HCT116 (cell line): ENCODE data around the gene TMEM238L. TPM values are rescaled to one million over a fixed set of nuclear protein-coding genes. Genes with fewer than 3 reads are reported as not detected.
"Not testable (repeated sequence)": the region's sequence is repeated elsewhere in the genome, so short reads cannot be mapped to it uniquely, and the experiment has no call there.

Experiments used
- ATAC-seq: fragments of 200-7000 bp; cut with Tn5 transposase; 2 replicates; pipeline ENCODE4 v1.9.1; 2020; ENCODE audit warnings: mild to moderate bottlenecking, moderate library complexity
- BruUV-seq: library from RNA; stranded (reverse); fragments of 400-500 nt; replicated peaks from 2 replicates; lab custom pipeline; 2021; lab: Mats Ljungman, UMichigan
- CTCF ChIA-PET: fragments of 300-600 bp; sonication (Branson Sonifier 250); formaldehyde crosslinking; loops from one replicate; lab custom pipeline; 2021; ENCODE audit warnings: antibody characterized with exemption; lab: Charles Lee
- POLR2A ChIA-PET: fragments of 300-600, 350-600 bp; sonication (Branson Sonifier 250); formaldehyde crosslinking; loops from one replicate; lab custom pipeline; 2021; ENCODE audit warnings: antibody characterized with exemption; lab: Charles Lee
- RAD21 ChIA-PET, 2 experiments: fragments of 300-600 bp; sonication (Branson Sonifier 250); formaldehyde crosslinking; loops; one replicate each; lab custom pipeline; 2023; ENCODE audit warnings: low total read pairs in 2 of 2; ENCODE audit not compliant: uncharacterized antibody in 2 of 2, unreplicated experiment in 2 of 2, low non-redundant PET in 1 of 2; lab: Charles Lee
- DNase-seq: peaks from one replicate; pipeline ENCODE4 v3.0.0-alpha.2; 2010; ENCODE audit warnings: low read depth, low spot score
- H2AFZ ChIP-seq: fragments of 200-600 bp; shearing (Covaris generic), sonication (generic); 2 replicates; pipeline ENCODE4 v1.6.1; 2017; ENCODE audit warnings: low read depth, mixed run types, mixed read lengths, antibody characterized with exemption, low read length; ENCODE audit not compliant: poor library complexity, severe bottlenecking
- H3K27ac ChIP-seq: 2 replicates; pipeline ENCODE4 v1.5.1; 2012; ENCODE audit warnings: low read depth, low read length
- H3K27me3 ChIP-seq: fragments of 200-600 bp; sonication (generic); 2 replicates; pipeline ENCODE4 v1.6.1; 2016; ENCODE audit warnings: mixed run types, low read length, mixed read lengths; ENCODE audit not compliant: insufficient read depth
- H3K36me3 ChIP-seq, 2 experiments: fragments of 200-500 bp in 1 of 2; fragments of 200-600 bp in 1 of 2; sonication (Bioruptor generic) in 1 of 2; sonication (generic) in 1 of 2; 2 replicates each; pipeline versions ENCODE4 v1.5.1 to v1.6.1; 2014 to 2016; ENCODE audit warnings: low read length in 2 of 2, inconsistent platforms in 1 of 2, mixed read lengths in 1 of 2, mixed run types in 1 of 2; ENCODE audit not compliant: insufficient read depth in 2 of 2, control insufficient read depth in 1 of 2
- H3K4me1 ChIP-seq, 2 experiments: fragments of 200-600 bp in 1 of 2; sonication (generic) in 1 of 2; 2 replicates each; pipeline versions ENCODE4 v1.5.1 to v1.6.1; 2012 to 2017; ENCODE audit warnings: low read length in 2 of 2, inconsistent platforms in 1 of 2, mild to moderate bottlenecking in 1 of 2, mixed read lengths in 1 of 2, mixed run types in 1 of 2, moderate library complexity in 1 of 2; ENCODE audit not compliant: insufficient read depth in 2 of 2, control insufficient read depth in 1 of 2
- H3K4me2 ChIP-seq: fragments of 200-600 bp; sonication (generic); 2 replicates; pipeline ENCODE4 v1.6.1; 2017; ENCODE audit warnings: mixed run types, low read length, mixed read lengths
- H3K4me3 ChIP-seq, 2 experiments: fragments of 200-600 bp in 1 of 2; sonication (generic) in 1 of 2; replicated peaks in 1 of 2; 2 replicates each; pipeline ENCODE4 v1.5.1; 2011 to 2016; ENCODE audit warnings: low read length in 2 of 2, control low read depth in 1 of 2, low read depth in 1 of 2, mild to moderate bottlenecking in 1 of 2, mixed read lengths in 1 of 2, mixed run types in 1 of 2
- H3K79me2 ChIP-seq: fragments of 200-600 bp; sonication (generic); 2 replicates; pipeline ENCODE4 v1.6.1; 2017; ENCODE audit warnings: mild to moderate bottlenecking, mixed run types, low read length, moderate library complexity, mixed read lengths; ENCODE audit not compliant: insufficient read depth
- H3K9ac ChIP-seq: fragments of 200-600 bp; sonication (generic); 2 replicates; pipeline ENCODE4 v1.6.1; 2016; ENCODE audit warnings: low read length, mixed read lengths
- H3K9me2 ChIP-seq: fragments of 200-600 bp; sonication (generic), shearing (Covaris generic); 2 replicates; pipeline ENCODE4 v1.6.1; 2017; ENCODE audit warnings: mixed run types, mild to moderate bottlenecking, moderate library complexity; ENCODE audit not compliant: insufficient read depth
- H3K9me3 ChIP-seq, 2 experiments: fragments of 200-500 bp in 1 of 2; fragments of 200-600 bp in 1 of 2; sonication (Bioruptor generic) in 1 of 2; sonication (generic) in 1 of 2; 2 replicates each; pipeline ENCODE4 v1.6.1; 2014 to 2017; ENCODE audit warnings: low read length in 2 of 2, mixed read lengths in 2 of 2, inconsistent platforms in 1 of 2, low read depth in 1 of 2, mild to moderate bottlenecking in 1 of 2, mixed run types in 1 of 2, moderate library complexity in 1 of 2; ENCODE audit not compliant: control insufficient read depth in 1 of 2, insufficient read depth in 1 of 2
- H4K20me1 ChIP-seq: fragments of 200-600 bp; sonication (generic), shearing (Covaris generic); 2 replicates; pipeline ENCODE4 v1.6.1; 2017; ENCODE audit warnings: mixed run types, mild to moderate bottlenecking, moderate library complexity; ENCODE audit not compliant: insufficient read depth
- ATF3 ChIP-seq: IDR thresholded peaks from 2 replicates; pipeline ENCODE4 v1.6.1; 2012
- CEBPB ChIP-seq: IDR thresholded peaks from 2 replicates; pipeline ENCODE4 v1.6.1; 2012; ENCODE audit warnings: low read depth
- EGR1 ChIP-seq: IDR thresholded peaks from 2 replicates; pipeline ENCODE4 v1.6.1; 2012; ENCODE audit warnings: low read depth
- EZH2phosphoT487 ChIP-seq: fragments of 200-600 bp; IDR thresholded peaks from 2 replicates; pipeline ENCODE4 v1.6.1; 2018; ENCODE audit warnings: antibody characterized with exemption, borderline replicate concordance
- FOSL1 ChIP-seq: IDR thresholded peaks from 2 replicates; pipeline ENCODE4 v1.6.1; 2012; ENCODE audit warnings: low read depth
- MAX ChIP-seq: IDR thresholded peaks from 2 replicates; pipeline ENCODE4 v1.6.1; 2012
- POLR2AphosphoS5 ChIP-seq: IDR thresholded peaks from 2 replicates; pipeline ENCODE4 v1.6.1; 2011; ENCODE audit warnings: mild to moderate bottlenecking, low read depth, low read length, moderate library complexity
- SIN3A ChIP-seq: IDR thresholded peaks from 2 replicates; pipeline ENCODE4 v1.6.1; 2012; ENCODE audit warnings: low read depth
- SP1 ChIP-seq: IDR thresholded peaks from 2 replicates; pipeline ENCODE4 v1.6.1; 2012; ENCODE audit warnings: low read depth
- YY1 ChIP-seq: IDR thresholded peaks from 2 replicates; pipeline ENCODE4 v1.6.1; 2011; ENCODE audit warnings: low read length, low read depth, moderate library complexity, mild to moderate bottlenecking; ENCODE audit not compliant: insufficient replicate concordance; ENCODE audit errors: extremely low read depth
- ZFX ChIP-seq: fragments of 450-650 bp; IDR thresholded peaks from 2 replicates; pipeline ENCODE4 v1.6.1; 2017
- ZNF274 ChIP-seq: fragments of 200-500 bp; sonication (Bioruptor generic); IDR thresholded peaks from 2 replicates; pipeline ENCODE4 v1.6.1; 2014; ENCODE audit warnings: mild to moderate bottlenecking, low read depth, low read length, inconsistent platforms
- intact Hi-C: fragments of 100-400 bp; cut with micrococcal nuclease; formaldehyde crosslinking; loops from 2 replicates; pipeline ENCODE4 v1.10.0; 2022
- total RNA-seq: library from RNA; stranded (reverse); gene quantifications from one replicate; pipeline ENCODE4 v1.2.1, GENCODE V29; 2021; ENCODE audit not compliant: unreplicated experiment
- TF ChIP-seq, protein P1 (sequence below): IDR thresholded peaks from 2 replicates; pipeline ENCODE4 v1.6.1; 2012; ENCODE audit warnings: low read depth

Gene TMEM238L
- total RNA-seq, 1 experiment from 2014 or later: not detected

GRCh38 chr17:10803830-10804475 lies at the start of gene TMEM238L (continued):
- TF ChIP-seq FOSL1: no peak

- H3K9me2 ChIP-seq, H3K4me3 ChIP-seq, H3K36me3 ChIP-seq, H3K79me2 ChIP-seq, RAD21 ChIA-PET, ATAC-seq, BruUV-seq, H3K27ac ChIP-seq, CTCF ChIA-PET, DNase-seq, H4K20me1 ChIP-seq, H3K4me1 ChIP-seq, H3K9ac ChIP-seq, H3K9me3 ChIP-seq, H3K4me2 ChIP-seq, H3K27me3 ChIP-seq, POLR2A ChIA-PET, H2AFZ ChIP-seq: not testable (repeated sequence)
- intact Hi-C loops: loop anchor here (10.0 kb wide), 1 partner anchor 552 kb away; no protein-coding TSS in a partner anchor
These were observed 42.7 kb upstream of the TMEM238L start for GRCh38 chr17:10846636-10847035.

- no peaks in the 10 kb centered on the region for H3K9me3 ChIP-seq
- intact Hi-C loops: loop anchor here (1.0 to 10.0 kb wide), 6 partner anchors 73 to 551 kb away; no protein-coding TSS in a partner anchor
- BruUV-seq: no TSS peak
- DNase-seq (no peak), ATAC-seq (no peak)
- CTCF ChIA-PET: interaction anchor here (0.6 to 3.3 kb wide), 8 partner anchors 42 to 212 kb away, joined by 3 to 31 read pairs (median 3); no protein-coding TSS in a partner anchor
- no peaks in the 10 kb centered on the region for H3K9me2 ChIP-seq
- no peaks in the 10 kb centered on the region for H3K36me3 ChIP-seq
- no peak overlapping the region for H3K4me3 ChIP-seq
- POLR2A ChIA-PET: no interaction called here
- no peaks in the 10 kb centered on the region for H3K79me2 ChIP-seq
- H3K27ac ChIP-seq: no peak overlapping the region
- RAD21 ChIA-PET: interaction anchor here (0.7 to 1.1 kb wide), 4 partner anchors 73 to 199 kb away, joined by 3 to 5 read pairs (median 4); no protein-coding TSS in a partner anchor
- no peak overlapping the region for H3K9ac ChIP-seq
- H2AFZ ChIP-seq: no peak overlapping the region
- H3K4me2 ChIP-seq: peak overlapping the region; percentile 66
- H4K20me1 ChIP-seq: no peaks in the 10 kb centered on the region
- H3K4me1 ChIP-seq: peaks cover 4% of the 10 kb centered on the region in 2 experiments; a peak in 2 of 4 replicates
- no peaks in the 10 kb centered on the region for H3K27me3 ChIP-seq
- TF ChIP-seq POLR2AphosphoS5: no peak
- no peak for TF ChIP-seq YY1
- no peak for TF ChIP-seq SP1
- TF ChIP-seq CEBPB: no peak
- no peak for TF ChIP-seq ZFX
- TF ChIP-seq MAX: no peak
- TF ChIP-seq SIN3A: no peak
- TF ChIP-seq ZNF274: no peak
- TF ChIP-seq, protein P1, sequence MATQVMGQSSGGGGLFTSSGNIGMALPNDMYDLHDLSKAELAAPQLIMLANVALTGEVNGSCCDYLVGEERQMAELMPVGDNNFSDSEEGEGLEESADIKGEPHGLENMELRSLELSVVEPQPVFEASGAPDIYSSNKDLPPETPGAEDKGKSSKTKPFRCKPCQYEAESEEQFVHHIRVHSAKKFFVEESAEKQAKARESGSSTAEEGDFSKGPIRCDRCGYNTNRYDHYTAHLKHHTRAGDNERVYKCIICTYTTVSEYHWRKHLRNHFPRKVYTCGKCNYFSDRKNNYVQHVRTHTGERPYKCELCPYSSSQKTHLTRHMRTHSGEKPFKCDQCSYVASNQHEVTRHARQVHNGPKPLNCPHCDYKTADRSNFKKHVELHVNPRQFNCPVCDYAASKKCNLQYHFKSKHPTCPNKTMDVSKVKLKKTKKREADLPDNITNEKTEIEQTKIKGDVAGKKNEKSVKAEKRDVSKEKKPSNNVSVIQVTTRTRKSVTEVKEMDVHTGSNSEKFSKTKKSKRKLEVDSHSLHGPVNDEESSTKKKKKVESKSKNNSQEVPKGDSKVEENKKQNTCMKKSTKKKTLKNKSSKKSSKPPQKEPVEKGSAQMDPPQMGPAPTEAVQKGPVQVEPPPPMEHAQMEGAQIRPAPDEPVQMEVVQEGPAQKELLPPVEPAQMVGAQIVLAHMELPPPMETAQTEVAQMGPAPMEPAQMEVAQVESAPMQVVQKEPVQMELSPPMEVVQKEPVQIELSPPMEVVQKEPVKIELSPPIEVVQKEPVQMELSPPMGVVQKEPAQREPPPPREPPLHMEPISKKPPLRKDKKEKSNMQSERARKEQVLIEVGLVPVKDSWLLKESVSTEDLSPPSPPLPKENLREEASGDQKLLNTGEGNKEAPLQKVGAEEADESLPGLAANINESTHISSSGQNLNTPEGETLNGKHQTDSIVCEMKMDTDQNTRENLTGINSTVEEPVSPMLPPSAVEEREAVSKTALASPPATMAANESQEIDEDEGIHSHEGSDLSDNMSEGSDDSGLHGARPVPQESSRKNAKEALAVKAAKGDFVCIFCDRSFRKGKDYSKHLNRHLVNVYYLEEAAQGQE: no peak
- TF ChIP-seq EZH2phosphoT487: no peak
- TF ChIP-seq EGR1: no peak
- no peak for TF ChIP-seq FOSL1
- no peak for TF ChIP-seq ATF3
These were observed 41.5 kb upstream of the TMEM238L start for GRCh38 chr17:10845388-10845751.
